ENCODE data around the gene MEF2D.

- TF ChIP-seq YY1 (IDR thresholded peaks at IDR 0.05; ENCODE audit: insufficient read depth, insufficient read length) (no peak), SUZ12 (IDR thresholded peaks at IDR 0.05; ENCODE audit: extremely low read depth, insufficient read depth, insufficient read length) (peak; percentile 65), ZNF274 (IDR thresholded peaks at IDR 0.05; ENCODE audit: low read depth, low read length) (no peak)
Observed at GRCh38 chr1:156436141-156437036, 64.2 kb downstream of the MEF2D start.

Data from NT2/D1 (cell line).